ENCODE measurements around the gene PGAP1. TPM values are rescaled to one million over a fixed set of nuclear protein-coding genes. Genes with fewer than 3 reads are reported as not detected.
A peak's percentile ranks its signal among the peaks of the same experiment; 100 is the strongest.

Gene PGAP1
- total RNA-seq, 1 donor from 2014 or later, result 5.5 TPM

GRCh38 chr2:196955036-196955435, 28.5 kb upstream of the PGAP1 start:
- DNase-seq (no peak), ATAC-seq (ENCODE audit: poor library complexity) (no peak)
- intact Hi-C loops (cut with DNase I), result no loop called here

- no peak for ATAC-seq (ENCODE audit: poor library complexity)
- intact Hi-C loops (cut with DNase I), result no loop called here
- no peak for DNase-seq
These were observed 27.5 kb upstream of the PGAP1 start for GRCh38 chr2:196954001-196954400.

GRCh38 chr2:196952936-196953335, 26.4 kb upstream of the PGAP1 start:
- DNase-seq (no peak), ATAC-seq (ENCODE audit: poor library complexity) (no peak)
- intact Hi-C loops (cut with DNase I), result no loop called here

- intact Hi-C loops (cut with DNase I), result no loop called here
- DNase-seq (no peak), ATAC-seq (ENCODE audit: poor library complexity) (no peak)
These were observed 25.5 kb upstream of the PGAP1 start for GRCh38 chr2:196951973-196952372.

- DNase-seq (no peak), ATAC-seq (ENCODE audit: poor library complexity) (no peak)
- intact Hi-C loops (cut with DNase I), result no loop called here
These were observed 22.6 kb upstream of the PGAP1 start for GRCh38 chr2:196949116-196949515.

GRCh38 chr2:196944570-196944969, 18.1 kb upstream of the PGAP1 start:
- intact Hi-C loops (cut with DNase I), result no loop called here
- no peak for DNase-seq
- no peak for ATAC-seq (ENCODE audit: poor library complexity)

GRCh38 chr2:196941398-196942078, 15.0 kb upstream of the PGAP1 start:
- intact Hi-C loops (cut with DNase I), result no loop called here
- no peak for DNase-seq
- peak; percentile 83 for ATAC-seq (ENCODE audit: poor library complexity)

- DNase-seq (no peak), ATAC-seq (ENCODE audit: poor library complexity) (no peak)
- intact Hi-C loops (cut with DNase I), result no loop called here
These were observed 12.9 kb upstream of the PGAP1 start for GRCh38 chr2:196939371-196939770.

- intact Hi-C loops (cut with DNase I), result no loop called here
- DNase-seq (no peak), ATAC-seq (ENCODE audit: poor library complexity) (no peak)
These were observed 8.9 kb upstream of the PGAP1 start for GRCh38 chr2:196935432-196935831.

- ATAC-seq (ENCODE audit: poor library complexity), result no peak
- intact Hi-C loops (cut with DNase I), result no loop called here
- DNase-seq, result no peak
These were observed 8.2 kb upstream of the PGAP1 start for GRCh38 chr2:196934672-196935071.

- ATAC-seq (ENCODE audit: poor library complexity) (no peak), DNase-seq (no peak)
- intact Hi-C loops (cut with DNase I), result no loop called here
These were observed 5.0 kb upstream of the PGAP1 start for GRCh38 chr2:196931555-196931954.

GRCh38 chr2:196927376-196928225, 1.1 kb upstream of the PGAP1 start:
- intact Hi-C loops (cut with DNase I), result no loop called here
- ATAC-seq (ENCODE audit: poor library complexity), result no peak
- DNase-seq, result no peak

- peak; percentile 55 for ATAC-seq (ENCODE audit: poor library complexity)
- DNase-seq, result peak; percentile 48
- intact Hi-C loops (cut with DNase I), result no loop called here
These were observed 542 bp downstream of the PGAP1 start for GRCh38 chr2:196925768-196926561.

- no peak for ATAC-seq (ENCODE audit: poor library complexity)
These were observed 1.3 kb downstream of the PGAP1 start for GRCh38 chr2:196925051-196925767.

GRCh38 chr2:196924051-196924450, 2.5 kb downstream of the PGAP1 start:
- DNase-seq, result no peak
- intact Hi-C loops (cut with DNase I), result no loop called here
- ATAC-seq (ENCODE audit: poor library complexity), result no peak

More at GRCh38 chr2:196925051-196925767, 1.3 kb downstream of the PGAP1 start:
- DNase-seq, result no peak
- intact Hi-C loops (cut with DNase I), result no loop called here

GRCh38 chr2:196918927-196919326, 7.6 kb downstream of the PGAP1 start:
- DNase-seq (no peak), ATAC-seq (ENCODE audit: poor library complexity) (no peak)
- intact Hi-C loops (cut with DNase I), result no loop called here

- no peak for DNase-seq
- intact Hi-C loops (cut with DNase I), result no loop called here
These were observed 8.7 kb downstream of the PGAP1 start for GRCh38 chr2:196917802-196918201.

GRCh38 chr2:196915507-196916189, 10.9 kb downstream of the PGAP1 start:
- ATAC-seq (ENCODE audit: poor library complexity) (no peak), DNase-seq (no peak)
- intact Hi-C loops (cut with DNase I), result no loop called here

More at GRCh38 chr2:196917802-196918201, 8.7 kb downstream of the PGAP1 start:
- no peak for ATAC-seq (ENCODE audit: poor library complexity)
